Hepatocyte (in vitro differentiated cells): ENCODE data around the gene SRSF11. TPM values are rescaled to one million over a fixed set of nuclear protein-coding genes. Genes with fewer than 3 reads are reported as not detected.

Source experiments
- DNase-seq: peaks from one replicate; pipeline ENCODE4 v3.0.0-alpha.2; 2016; ENCODE audit warnings: low spot score
- H2AFZ ChIP-seq: fragments of 200-600 bp; sonication (generic); 2 replicates; pipeline ENCODE4 v1.6.0; 2016; ENCODE audit warnings: antibody characterized with exemption, mild to moderate bottlenecking
- H3K27ac ChIP-seq: fragments of 200-600 bp; sonication (generic); 2 replicates; pipeline ENCODE4 v1.5.1; 2016; ENCODE audit warnings: mild to moderate bottlenecking
- H3K27me3 ChIP-seq: fragments of 200-600 bp; sonication (generic); 2 replicates; pipeline ENCODE4 v1.6.1; 2016
- H3K36me3 ChIP-seq: fragments of 200-600 bp; sonication (generic); replicated peaks from 2 replicates; pipeline ENCODE4 v1.5.1; 2016; ENCODE audit warnings: low read depth; ENCODE audit not compliant: insufficient read depth
- H3K4me1 ChIP-seq: fragments of 200-600 bp; sonication (generic); 2 replicates; pipeline ENCODE4 v1.5.1; 2016; ENCODE audit warnings: mild to moderate bottlenecking, moderate library complexity; ENCODE audit not compliant: insufficient read depth
- H3K4me2 ChIP-seq: fragments of 200-600 bp; sonication (generic); 2 replicates; pipeline ENCODE4 v1.6.0; 2016
- H3K4me3 ChIP-seq: fragments of 200-600 bp; sonication (generic); 2 replicates; pipeline ENCODE4 v1.5.1; 2016; ENCODE audit warnings: mild to moderate bottlenecking
- H3K79me2 ChIP-seq: fragments of 200-600 bp; sonication (generic); 2 replicates; pipeline ENCODE4 v1.6.0; 2017; ENCODE audit warnings: mild to moderate bottlenecking
- H3K9me2 ChIP-seq: fragments of 200-600 bp; sonication (generic); replicated peaks from 2 replicates; pipeline ENCODE4 v1.6.0; 2017; ENCODE audit warnings: mild to moderate bottlenecking; ENCODE audit not compliant: insufficient read depth
- H3K9me3 ChIP-seq: fragments of 200-600 bp; sonication (generic); 2 replicates; pipeline ENCODE4 v1.5.1; 2016; ENCODE audit warnings: low read depth, mild to moderate bottlenecking
- H4K20me1 ChIP-seq: fragments of 200-600 bp; sonication (generic); 2 replicates; pipeline ENCODE4 v1.6.0; 2016; ENCODE audit warnings: mild to moderate bottlenecking; ENCODE audit not compliant: insufficient read depth, poor library complexity, severe bottlenecking
- CTCF ChIP-seq: fragments of 200-600 bp; sonication (generic); IDR thresholded peaks from 2 replicates; pipeline ENCODE4 v1.5.1; 2016; ENCODE audit warnings: antibody characterized with exemption, mild to moderate bottlenecking; ENCODE audit not compliant: poor library complexity
- EZH2 ChIP-seq: fragments of 200-600 bp; sonication (generic); IDR thresholded peaks from 2 replicates; pipeline ENCODE4 v1.6.1; 2016; ENCODE audit warnings: antibody characterized with exemption, mild to moderate bottlenecking, borderline replicate concordance
- EZH2phosphoT487 ChIP-seq: fragments of 200-600 bp; sonication (generic); IDR thresholded peaks from one replicate; pipeline ENCODE4 v1.6.1; 2018; ENCODE audit warnings: antibody characterized with exemption, mild to moderate bottlenecking, low read depth, moderate library complexity; ENCODE audit not compliant: unreplicated experiment, severe bottlenecking
- WGBS: methylation state at CpG from one replicate; pipeline ENCODE4 v1.1.6; 2016; ENCODE audit warnings: low lambda C conversion rate; ENCODE audit errors: missing lambda C conversion rate; 5-methylcytosine and 5-hydroxymethylcytosine counted together
- polyA plus RNA-seq: library from polyadenylated mRNA; unstranded; fragments of >200 nt; fragmentation: Nextera tagmentation; extraction: Ambion mirVana; gene quantifications from 2 replicates; pipeline ENCODE4 v1.2.1, GENCODE V29; 2016
- total RNA-seq: library from RNA; depleted of rRNA; stranded (reverse); fragments of >200 nt; gene quantifications from 2 replicates; pipeline ENCODE4 v1.2.3, GENCODE V29; 2014

The SRSF11 gene
- total and polyA plus RNA-seq, 2 experiments from 2014 or later = 161 to 185 TPM

GRCh38 chr1:70239940-70240339 is 18.8 kb downstream of the SRSF11 start:
- Histone ChIP-seq H3K4me3 (no peak overlapping the region), H3K36me3 (no peaks in the 10 kb centered on the region)

GRCh38 chr1:70247122-70247521 is 25.9 kb downstream of the SRSF11 start:
- peaks cover 4% of the 10 kb centered on the region for H3K79me2 ChIP-seq
- no peak for DNase-seq

More at GRCh38 chr1:70239940-70240339, 18.8 kb downstream of the SRSF11 start:
- Histone ChIP-seq H3K9me2 (no peaks in the 10 kb centered on the region), H3K27me3 (no peaks in the 10 kb centered on the region), H4K20me1 (peaks cover 5% of the 10 kb centered on the region), H3K79me2 (peaks cover 30% of the 10 kb centered on the region), H2AFZ (no peak overlapping the region), H3K4me1 (no peaks in the 10 kb centered on the region), H3K4me2 (no peak overlapping the region), H3K9me3 (no peaks in the 10 kb centered on the region), H3K27ac (no peak overlapping the region)
- DNase-seq = no peak
- TF ChIP-seq EZH2phosphoT487 = no peak
- TF ChIP-seq EZH2 = no peak
- TF ChIP-seq CTCF = no peak

DNA sequence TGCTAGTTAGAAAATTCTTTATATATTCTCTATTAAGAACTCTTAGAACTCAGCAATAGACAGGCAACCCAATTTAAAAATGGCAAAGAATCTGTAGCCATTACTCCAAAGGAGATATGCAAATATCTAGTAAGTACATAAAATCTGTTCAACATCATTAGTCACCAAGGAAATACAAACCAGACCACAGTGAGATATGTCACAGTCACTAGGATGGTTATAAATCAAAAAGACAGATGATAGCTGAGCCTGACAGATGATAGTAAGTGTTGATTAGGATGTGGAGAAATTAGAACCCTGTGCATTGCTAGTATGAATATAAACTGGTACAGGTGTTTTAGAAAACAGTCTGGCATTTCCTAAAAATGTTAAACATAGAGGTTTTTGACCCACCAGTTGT is 26.6 kb downstream of the SRSF11 start:
- Histone ChIP-seq H3K79me2 (peaks cover 4% of the 10 kb centered on the region), H4K20me1 (peaks cover 5% of the 10 kb centered on the region), H3K9me3 (no peaks in the 10 kb centered on the region), H3K4me2 (no peak overlapping the region), H3K4me3 (no peak overlapping the region), H3K36me3 (peaks cover 5% of the 10 kb centered on the region), H2AFZ (no peak overlapping the region), H3K27ac (no peak overlapping the region), H3K9me2 (no peaks in the 10 kb centered on the region), H3K4me1 (no peaks in the 10 kb centered on the region), H3K27me3 (no peaks in the 10 kb centered on the region)
- TF ChIP-seq EZH2phosphoT487 = no peak
- TF ChIP-seq EZH2 = no peak
- no peak for TF ChIP-seq CTCF
- DNase-seq = no peak

More at GRCh38 chr1:70247122-70247521, 25.9 kb downstream of the SRSF11 start:
- peaks cover 5% of the 10 kb centered on the region for H4K20me1 ChIP-seq
- H3K9me2 ChIP-seq = no peaks in the 10 kb centered on the region
- H3K27ac ChIP-seq = no peak overlapping the region
- no peak overlapping the region for H3K4me3 ChIP-seq
- H2AFZ ChIP-seq = no peak overlapping the region
- H3K9me3 ChIP-seq = no peaks in the 10 kb centered on the region
- H3K4me2 ChIP-seq = no peak overlapping the region
- no peaks in the 10 kb centered on the region for H3K4me1 ChIP-seq
- no peaks in the 10 kb centered on the region for H3K27me3 ChIP-seq
- peaks cover 5% of the 10 kb centered on the region for H3K36me3 ChIP-seq
- TF ChIP-seq EZH2 (no peak), EZH2phosphoT487 (no peak), CTCF (no peak)

- H3K27me3 ChIP-seq = no peaks in the 10 kb centered on the region
- H3K9me3 ChIP-seq = no peaks in the 10 kb centered on the region
- H3K4me2 ChIP-seq = no peak overlapping the region
- H3K9me2 ChIP-seq = no peaks in the 10 kb centered on the region
- no peak overlapping the region for H3K27ac ChIP-seq
- H3K4me3 ChIP-seq = no peak overlapping the region
- 87% methylated on average over 4 of the region's 4 CpGs for WGBS
- peaks cover 4% of the 10 kb centered on the region for H3K79me2 ChIP-seq
- H2AFZ ChIP-seq = no peak overlapping the region
- no peaks in the 10 kb centered on the region for H3K4me1 ChIP-seq
- no peak for DNase-seq
- peaks cover 5% of the 10 kb centered on the region for H3K36me3 ChIP-seq
- TF ChIP-seq CTCF = no peak
- no peak for TF ChIP-seq EZH2phosphoT487
- TF ChIP-seq EZH2 = no peak
- H4K20me1 ChIP-seq = peaks cover 1% of the 10 kb centered on the region
Measured at GRCh38 chr1:70248729-70249128, 27.5 kb downstream of the SRSF11 start.
